Measurements from ENCODE around the gene DTNB. TPM values are rescaled to one million over a fixed set of nuclear protein-coding genes. Genes with fewer than 3 reads are reported as not detected.
A peak's percentile ranks its signal among the peaks of the same experiment; 100 is the strongest.

The DTNB gene
- total and polyA plus RNA-seq, 10 of the 15 experiments (the other 5 are each of a cell fraction or from before 2014, with no cell fraction given): 4.5 to 30.6 (median 11.9) TPM

GRCh38 chr2:25376750-25377621 lies 296.4 kb downstream of the DTNB start:
- Histone ChIP-seq H3K4me2 (ENCODE audit: control insufficient read depth, insufficient read depth) (peak overlapping the region; percentile 74), H3K27ac (ENCODE audit: control insufficient read depth, insufficient read depth) (peak overlapping the region; percentile 80), H3K4me1 (ENCODE audit: control insufficient read depth, insufficient read depth, low read length) (peaks cover 39% of the 10 kb centered on the region), H4K20me1 (ENCODE audit: control insufficient read depth, insufficient read depth) (no peaks in the 10 kb centered on the region), H3K27me3 (replicated peaks in 1 of 2; ENCODE audit: control insufficient read depth in 2 of 2, insufficient read depth in 2 of 2, low read length in 1 of 2) (no peaks in the 10 kb centered on the region), H3K79me2 (ENCODE audit: control insufficient read depth, insufficient read depth, low read length) (no peaks in the 10 kb centered on the region), H3K36me3 (ENCODE audit: control insufficient read depth in 2 of 2, insufficient read depth in 2 of 2, low read length in 1 of 2) (no peaks in the 10 kb centered on the region), H3K9me3 (replicated peaks; ENCODE audit: control insufficient read depth, insufficient read depth, low read length) (no peaks in the 10 kb centered on the region; the same call in 2 of the 3 replicates), H3K4me3 (no peak overlapping the region), H2AFZ (ENCODE audit: control insufficient read depth, low read depth, low read length) (peak overlapping the region; percentile 81), H3K9ac (ENCODE audit: control insufficient read depth, insufficient read depth, low read length) (peak overlapping the region; percentile 50)
- FAIRE-seq (peak; percentile 98), ATAC-seq (peak; percentile 97), DNase-seq (ENCODE audit: low read depth, low spot score) (peak; percentile 91)
- 25% methylated on average over 42 of the region's 52 CpGs for WGBS (ENCODE audit: insufficient coverage, insufficient replicate concordance, low lambda C conversion rate, missing lambda C conversion rate)
- ChIA-PET CTCF (interaction anchor here (0.7 to 8.5 kb wide), 32 partner anchors 8 to 211 kb away, joined by 3 to 126 read pairs (median 4); partner anchors contain the start of gene DNMT3A), SMC1A (ENCODE audit: uncharacterized antibody, unreplicated experiment) (interaction anchor here (0.7 to 13.4 kb wide), 25 partner anchors 10 to 190 kb away, joined by 3 to 92 read pairs (median 5); no protein-coding TSS in a partner anchor), POLR2A (interaction anchor here (0.5 to 8.6 kb wide), 14 partner anchors 9 to 141 kb away, joined by 3 to 73 read pairs (median 6); no protein-coding TSS in a partner anchor), RAD21 (ENCODE audit: unreplicated experiment) (interaction anchor here (0.6 to 6.8 kb wide), 19 partner anchors 9 to 211 kb away, joined by 3 to 78 read pairs (median 6); no protein-coding TSS in a partner anchor)
- TSS peak; percentile 65 for BruUV-seq (replicated peaks)
- in situ Hi-C loops (cut with MboI) (no loop called here), intact Hi-C loops (cut with micrococcal nuclease; ENCODE audit: unreplicated experiment) (loop anchor here (1.0 to 2.0 kb wide), 5 partner anchors 14 to 145 kb away; no protein-coding TSS in a partner anchor)
- TF ChIP-seq SUZ12 (IDR thresholded peaks at IDR 0.05; ENCODE audit: unreplicated experiment) (no peak), ETV6 (conservative IDR thresholded peaks at IDR 0.05 in 1 of 2, IDR thresholded peaks at IDR 0.05 in 1 of 2; ENCODE audit: borderline replicate concordance in 1 of 2, low read depth in 1 of 2) (peak in 1 of 2 experiments; percentile 79; a peak in 2 of 4 replicates), CREM (IDR thresholded peaks at IDR 0.05; ENCODE audit: low read depth) (peak; percentile 59; the same call in 1 of the 2 replicates), PAX8 (IDR thresholded peaks at IDR 0.05) (no peak), TCF7 (IDR thresholded peaks at IDR 0.05; ENCODE audit: borderline replicate concordance) (no peak), ZBED1 (IDR thresholded peaks at IDR 0.05; ENCODE audit: borderline replicate concordance) (no peak), ZNF24 (IDR thresholded peaks at IDR 0.05) (peak; percentile 85), E2F4 (IDR thresholded peaks at IDR 0.05; ENCODE audit: low read depth, low read length) (peak; percentile 34; the same call in 1 of the 2 replicates), MAX (IDR thresholded peaks at IDR 0.05; ENCODE audit: low read depth, low read length) (peak; percentile 89), RAD51 (IDR thresholded peaks at IDR 0.05) (peak; percentile 87), BCLAF1 (IDR thresholded peaks at IDR 0.05) (0 out of 2 replicates have a peak, but pooled peaks have one; percentile 40), NRF1 (conservative IDR thresholded peaks at IDR 0.05; ENCODE audit: low read depth, low read length) (no peak)
- TF ChIP-seq, protein P1, sequence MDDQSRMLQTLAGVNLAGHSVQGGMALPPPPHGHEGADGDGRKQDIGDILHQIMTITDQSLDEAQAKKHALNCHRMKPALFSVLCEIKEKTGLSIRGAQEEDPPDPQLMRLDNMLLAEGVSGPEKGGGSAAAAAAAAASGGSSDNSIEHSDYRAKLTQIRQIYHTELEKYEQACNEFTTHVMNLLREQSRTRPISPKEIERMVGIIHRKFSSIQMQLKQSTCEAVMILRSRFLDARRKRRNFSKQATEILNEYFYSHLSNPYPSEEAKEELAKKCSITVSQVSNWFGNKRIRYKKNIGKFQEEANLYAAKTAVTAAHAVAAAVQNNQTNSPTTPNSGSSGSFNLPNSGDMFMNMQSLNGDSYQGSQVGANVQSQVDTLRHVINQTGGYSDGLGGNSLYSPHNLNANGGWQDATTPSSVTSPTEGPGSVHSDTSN (IDR thresholded peaks at IDR 0.05; ENCODE audit: insufficient replicate concordance, low read depth, low read length): no peak
- TF ChIP-seq, protein P2, sequence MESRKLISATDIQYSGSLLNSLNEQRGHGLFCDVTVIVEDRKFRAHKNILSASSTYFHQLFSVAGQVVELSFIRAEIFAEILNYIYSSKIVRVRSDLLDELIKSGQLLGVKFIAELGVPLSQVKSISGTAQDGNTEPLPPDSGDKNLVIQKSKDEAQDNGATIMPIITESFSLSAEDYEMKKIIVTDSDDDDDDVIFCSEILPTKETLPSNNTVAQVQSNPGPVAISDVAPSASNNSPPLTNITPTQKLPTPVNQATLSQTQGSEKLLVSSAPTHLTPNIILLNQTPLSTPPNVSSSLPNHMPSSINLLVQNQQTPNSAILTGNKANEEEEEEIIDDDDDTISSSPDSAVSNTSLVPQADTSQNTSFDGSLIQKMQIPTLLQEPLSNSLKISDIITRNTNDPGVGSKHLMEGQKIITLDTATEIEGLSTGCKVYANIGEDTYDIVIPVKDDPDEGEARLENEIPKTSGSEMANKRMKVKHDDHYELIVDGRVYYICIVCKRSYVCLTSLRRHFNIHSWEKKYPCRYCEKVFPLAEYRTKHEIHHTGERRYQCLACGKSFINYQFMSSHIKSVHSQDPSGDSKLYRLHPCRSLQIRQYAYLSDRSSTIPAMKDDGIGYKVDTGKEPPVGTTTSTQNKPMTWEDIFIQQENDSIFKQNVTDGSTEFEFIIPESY (IDR thresholded peaks at IDR 0.05): no peak; the same call in 1 of the 2 replicates

All from GM12878 (cell line).